Progenitor cell of endocrine pancreas (in vitro differentiated cells): ENCODE results near the gene EID3. TPM values are rescaled to one million over a fixed set of nuclear protein-coding genes. Genes with fewer than 3 reads are reported as not detected.
"Not testable (repeated sequence)": the region's sequence is repeated elsewhere in the genome, so short reads cannot be mapped to it uniquely, and the experiment has no call there.

ENCODE experiments used
- DNase-seq: peaks from one replicate; pipeline ENCODE4 v3.0.0; 2021; ENCODE audit warnings: low spot score; ENCODE audit not compliant: unreplicated experiment
- H3K27ac Mint-ChIP-seq: 2 replicates; pipeline ENCODE4 v1.8.0; 2021; ENCODE audit warnings: mild to moderate bottlenecking, moderate library complexity, mixed read lengths
- H3K27me3 Mint-ChIP-seq: 2 replicates; pipeline ENCODE4 v1.8.0; 2021; ENCODE audit warnings: mixed read lengths
- H3K36me3 Mint-ChIP-seq: 2 replicates; pipeline ENCODE4 v1.8.0; 2022; ENCODE audit warnings: mixed read lengths; ENCODE audit not compliant: insufficient read depth
- H3K4me1 Mint-ChIP-seq: 2 replicates; pipeline ENCODE4 v1.8.0; 2021; ENCODE audit warnings: low read depth, mixed read lengths
- H3K4me3 Mint-ChIP-seq: 2 replicates; pipeline ENCODE4 v1.8.0; 2021; ENCODE audit warnings: low read depth, mild to moderate bottlenecking, moderate library complexity, mixed read lengths
- H3K9me3 Mint-ChIP-seq: 2 replicates; pipeline ENCODE4 v1.8.0; 2021; ENCODE audit warnings: low read depth, mixed read lengths
- CTCF ChIP-seq: fragments of 200-600 bp; sonication (generic); IDR thresholded peaks from one replicate; pipeline ENCODE4 v1.5.0; 2021; ENCODE audit warnings: antibody characterized with exemption, mild to moderate bottlenecking; ENCODE audit not compliant: unreplicated experiment
- total RNA-seq: library from RNA; stranded (reverse); gene quantifications from 2 replicates; pipeline ENCODE4 v1.2.1, GENCODE V29; 2021

Gene EID3
- total RNA-seq, 1 donor from 2014 or later, result 2.9 TPM

- no peak overlapping the region for H3K4me3 Mint-ChIP-seq
- no peak overlapping the region for H3K27ac Mint-ChIP-seq
- H3K36me3 Mint-ChIP-seq, result peaks cover 33% of the 10 kb centered on the region
- H3K27me3 Mint-ChIP-seq, result no peaks in the 10 kb centered on the region
- no peak for TF ChIP-seq CTCF
- no peaks in the 10 kb centered on the region for H3K4me1 Mint-ChIP-seq
- H3K9me3 Mint-ChIP-seq, result peaks cover 3% of the 10 kb centered on the region
- no peak for DNase-seq
These were observed 17.1 kb downstream of the EID3 start for GRCh38 chr12:104320627-104321024.

- Mint-ChIP-seq H3K27me3 (no peaks in the 10 kb centered on the region), H3K27ac (no peak overlapping the region), H3K4me3 (no peak overlapping the region), H3K4me1 (no peaks in the 10 kb centered on the region), H3K9me3 (peaks cover 3% of the 10 kb centered on the region), H3K36me3 (peaks cover 33% of the 10 kb centered on the region)
- no peak for DNase-seq
- no peak for TF ChIP-seq CTCF
These were observed 18.4 kb downstream of the EID3 start for GRCh38 chr12:104321949-104322348.

GRCh38 chr12:104322533-104322932 is 19.0 kb downstream of the EID3 start:
- not testable (repeated sequence) for H3K27me3 Mint-ChIP-seq, H3K9me3 Mint-ChIP-seq, H3K4me3 Mint-ChIP-seq, H3K4me1 Mint-ChIP-seq, DNase-seq, H3K27ac Mint-ChIP-seq
- H3K36me3 Mint-ChIP-seq, result peaks cover 39% of the 10 kb centered on the region

- H3K4me1 Mint-ChIP-seq, result no peaks in the 10 kb centered on the region
- no peaks in the 10 kb centered on the region for H3K27me3 Mint-ChIP-seq
- peaks cover 3% of the 10 kb centered on the region for H3K9me3 Mint-ChIP-seq
- no peak overlapping the region for H3K27ac Mint-ChIP-seq
- H3K36me3 Mint-ChIP-seq, result peaks cover 41% of the 10 kb centered on the region
- no peak overlapping the region for H3K4me3 Mint-ChIP-seq
- no peak for TF ChIP-seq CTCF
- DNase-seq, result no peak
These were observed 20.4 kb downstream of the EID3 start for GRCh38 chr12:104323899-104324298.

- not testable (repeated sequence) for H3K27me3 Mint-ChIP-seq, H3K4me3 Mint-ChIP-seq
- H3K36me3 Mint-ChIP-seq, result peaks cover 32% of the 10 kb centered on the region
These were observed 24.7 kb downstream of the EID3 start for GRCh38 chr12:104328278-104328677.

GRCh38 chr12:104328790-104329189 is 25.3 kb downstream of the EID3 start:
- DNase-seq, result no peak
- Mint-ChIP-seq H3K4me1 (no peaks in the 10 kb centered on the region), H3K4me3 (no peak overlapping the region), H3K9me3 (peaks cover 2% of the 10 kb centered on the region), H3K27me3 (no peaks in the 10 kb centered on the region), H3K27ac (no peak overlapping the region), H3K36me3 (peaks cover 33% of the 10 kb centered on the region)
- no peak for TF ChIP-seq CTCF

More at GRCh38 chr12:104328278-104328677, 24.7 kb downstream of the EID3 start:
- H3K4me1 Mint-ChIP-seq, H3K9me3 Mint-ChIP-seq, DNase-seq, H3K27ac Mint-ChIP-seq: not testable (repeated sequence)
